Epithelial cell of esophagus (primary cell): ENCODE results near the gene LTBP1.

Experiments used
- DNase-seq: peaks from one replicate; pipeline ENCODE4 v3.0.0; 2010; ENCODE audit warnings: low read depth
- H3K4me3 ChIP-seq: 2 replicates; pipeline ENCODE4 v1.5.1; 2011; ENCODE audit warnings: mild to moderate bottlenecking, low read length, control low read depth
- CTCF ChIP-seq: IDR thresholded peaks from 2 replicates; pipeline ENCODE4 v1.5.1; 2011; ENCODE audit warnings: low read depth, mild to moderate bottlenecking, low read length, control low read depth, inconsistent platforms; ENCODE audit not compliant: insufficient read depth; ENCODE audit errors: missing control alignments

The LTBP1 gene

GRCh38 chr2:33221046-33221784, 274.5 kb downstream of the LTBP1 start:
- H3K4me3 ChIP-seq: no peak overlapping the region
- no peak for TF ChIP-seq CTCF
- no peak for DNase-seq

GRCh38 chr2:33222309-33222708, 275.6 kb downstream of the LTBP1 start:
- no peak for TF ChIP-seq CTCF
- peak; percentile 99 for DNase-seq
- H3K4me3 ChIP-seq: no peak overlapping the region

DNA sequence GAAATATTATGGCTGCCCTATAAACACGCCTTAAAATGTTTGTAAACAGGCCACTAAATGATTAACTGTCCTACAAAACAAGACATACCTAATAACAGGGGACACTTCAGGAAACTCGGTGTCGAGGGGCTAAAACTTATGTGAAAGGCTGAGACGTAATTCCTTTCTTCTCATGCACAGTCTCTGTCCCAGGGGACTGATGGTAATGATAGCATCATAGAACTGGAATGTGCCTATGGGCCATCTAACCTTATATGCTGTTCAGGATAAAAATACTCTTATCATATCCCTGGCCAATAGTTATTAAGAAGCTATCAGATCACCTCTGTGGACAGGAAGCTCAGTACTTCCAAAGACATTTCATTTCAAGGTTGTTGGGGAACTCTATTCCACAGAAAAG, 277.1 kb downstream of the LTBP1 start:
- no peak overlapping the region for H3K4me3 ChIP-seq
- DNase-seq: no peak
- no peak for TF ChIP-seq CTCF

GRCh38 chr2:33225350-33225749, 278.6 kb downstream of the LTBP1 start:
- TF ChIP-seq CTCF: no peak
- H3K4me3 ChIP-seq: no peak overlapping the region
- no peak for DNase-seq

DNA sequence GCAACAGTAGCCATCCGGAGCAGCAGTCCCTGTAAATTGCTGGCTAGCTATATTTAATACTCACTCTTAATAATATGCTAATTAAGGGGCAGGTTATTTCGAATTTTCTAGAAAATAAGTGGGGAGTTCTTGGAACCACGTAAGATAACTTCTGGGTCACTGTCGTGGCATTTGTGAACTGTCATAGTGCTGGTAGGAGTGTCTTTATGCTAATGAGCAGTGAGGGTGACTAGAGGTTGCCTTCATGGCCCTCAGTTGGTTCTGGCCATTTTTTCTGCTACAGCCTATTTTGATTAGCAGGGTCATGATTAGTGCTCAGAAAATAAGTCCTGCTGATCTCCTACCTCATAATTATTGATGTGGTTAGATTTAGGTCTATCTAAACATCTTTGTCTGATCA, 279.8 kb downstream of the LTBP1 start:
- no peak for TF ChIP-seq CTCF
- no peak overlapping the region for H3K4me3 ChIP-seq
- no peak for DNase-seq

DNA sequence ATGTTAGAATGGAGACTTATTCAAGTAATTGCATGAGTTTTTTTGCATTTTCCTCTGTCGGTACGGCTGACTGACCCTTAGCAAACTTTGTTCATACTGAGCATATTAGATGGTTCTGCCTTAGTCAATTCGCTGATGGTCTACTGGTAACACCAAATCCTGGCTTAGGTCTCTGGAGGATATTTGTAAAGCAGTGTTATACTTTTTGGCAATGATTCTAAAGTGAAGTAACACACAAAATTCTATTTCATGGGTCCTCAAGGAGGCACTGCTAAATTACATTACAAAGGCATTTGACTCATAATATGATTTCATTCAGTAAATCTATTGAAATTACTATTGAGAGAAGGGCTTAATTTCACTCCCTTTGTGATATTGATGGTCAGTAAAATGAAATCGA, 282.9 kb downstream of the LTBP1 start:
- no peak for TF ChIP-seq CTCF
- no peak for DNase-seq
- no peak overlapping the region for H3K4me3 ChIP-seq

- no peak overlapping the region for H3K4me3 ChIP-seq
- no peak for DNase-seq
- TF ChIP-seq CTCF: no peak
Measured at GRCh38 chr2:33230195-33230594, 283.4 kb downstream of the LTBP1 start.
